Measurements from ENCODE around the gene MED17. TPM values are rescaled to one million over a fixed set of nuclear protein-coding genes. Genes with fewer than 3 reads are reported as not detected.

The MED17 gene
- polyA plus RNA-seq, 1 of the 3 experiments (the other 2 are of a cell fraction) = 19.3 TPM

DNA sequence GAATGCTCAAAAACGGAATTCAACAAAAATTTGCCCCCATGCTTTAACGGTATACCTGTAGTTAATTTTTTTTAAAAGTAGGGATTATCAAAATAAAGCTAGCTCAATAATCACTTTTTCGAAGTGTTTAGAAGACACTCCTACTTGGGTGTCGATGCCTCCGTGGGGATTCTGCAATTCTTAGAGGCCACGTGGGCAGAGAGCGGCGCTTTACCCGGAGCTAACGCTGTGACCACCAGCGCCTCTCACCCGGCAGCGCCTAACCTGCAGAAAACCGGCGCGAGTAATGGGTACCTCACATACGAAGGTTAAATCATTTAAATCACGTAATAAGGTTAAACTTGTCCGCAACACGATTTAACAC is 43.4 kb upstream of the MED17 start (continued):
- TF ChIP-seq, protein P1, sequence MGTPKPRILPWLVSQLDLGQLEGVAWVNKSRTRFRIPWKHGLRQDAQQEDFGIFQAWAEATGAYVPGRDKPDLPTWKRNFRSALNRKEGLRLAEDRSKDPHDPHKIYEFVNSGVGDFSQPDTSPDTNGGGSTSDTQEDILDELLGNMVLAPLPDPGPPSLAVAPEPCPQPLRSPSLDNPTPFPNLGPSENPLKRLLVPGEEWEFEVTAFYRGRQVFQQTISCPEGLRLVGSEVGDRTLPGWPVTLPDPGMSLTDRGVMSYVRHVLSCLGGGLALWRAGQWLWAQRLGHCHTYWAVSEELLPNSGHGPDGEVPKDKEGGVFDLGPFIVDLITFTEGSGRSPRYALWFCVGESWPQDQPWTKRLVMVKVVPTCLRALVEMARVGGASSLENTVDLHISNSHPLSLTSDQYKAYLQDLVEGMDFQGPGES (IDR thresholded peaks at IDR 0.05; ENCODE audit: low read depth, low read length) = no peak
- no peak for TF ChIP-seq SMC3 (IDR thresholded peaks at IDR 0.05; ENCODE audit: low read depth, low read length)
- TF ChIP-seq, protein P2, sequence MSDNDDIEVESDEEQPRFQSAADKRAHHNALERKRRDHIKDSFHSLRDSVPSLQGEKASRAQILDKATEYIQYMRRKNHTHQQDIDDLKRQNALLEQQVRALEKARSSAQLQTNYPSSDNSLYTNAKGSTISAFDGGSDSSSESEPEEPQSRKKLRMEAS (IDR thresholded peaks at IDR 0.05; ENCODE audit: low read depth) = peak; percentile 95
- TF ChIP-seq NRF1 (IDR thresholded peaks at IDR 0.05; ENCODE audit: low read depth, low read length) = no peak
- TF ChIP-seq TAF1 (IDR thresholded peaks at IDR 0.05; ENCODE audit: borderline replicate concordance, low read depth, low read length) = no peak
- TF ChIP-seq, protein P3, sequence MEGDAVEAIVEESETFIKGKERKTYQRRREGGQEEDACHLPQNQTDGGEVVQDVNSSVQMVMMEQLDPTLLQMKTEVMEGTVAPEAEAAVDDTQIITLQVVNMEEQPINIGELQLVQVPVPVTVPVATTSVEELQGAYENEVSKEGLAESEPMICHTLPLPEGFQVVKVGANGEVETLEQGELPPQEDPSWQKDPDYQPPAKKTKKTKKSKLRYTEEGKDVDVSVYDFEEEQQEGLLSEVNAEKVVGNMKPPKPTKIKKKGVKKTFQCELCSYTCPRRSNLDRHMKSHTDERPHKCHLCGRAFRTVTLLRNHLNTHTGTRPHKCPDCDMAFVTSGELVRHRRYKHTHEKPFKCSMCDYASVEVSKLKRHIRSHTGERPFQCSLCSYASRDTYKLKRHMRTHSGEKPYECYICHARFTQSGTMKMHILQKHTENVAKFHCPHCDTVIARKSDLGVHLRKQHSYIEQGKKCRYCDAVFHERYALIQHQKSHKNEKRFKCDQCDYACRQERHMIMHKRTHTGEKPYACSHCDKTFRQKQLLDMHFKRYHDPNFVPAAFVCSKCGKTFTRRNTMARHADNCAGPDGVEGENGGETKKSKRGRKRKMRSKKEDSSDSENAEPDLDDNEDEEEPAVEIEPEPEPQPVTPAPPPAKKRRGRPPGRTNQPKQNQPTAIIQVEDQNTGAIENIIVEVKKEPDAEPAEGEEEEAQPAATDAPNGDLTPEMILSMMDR (IDR thresholded peaks at IDR 0.05) = no peak; the same call in 1 of the 2 replicates

DNA sequence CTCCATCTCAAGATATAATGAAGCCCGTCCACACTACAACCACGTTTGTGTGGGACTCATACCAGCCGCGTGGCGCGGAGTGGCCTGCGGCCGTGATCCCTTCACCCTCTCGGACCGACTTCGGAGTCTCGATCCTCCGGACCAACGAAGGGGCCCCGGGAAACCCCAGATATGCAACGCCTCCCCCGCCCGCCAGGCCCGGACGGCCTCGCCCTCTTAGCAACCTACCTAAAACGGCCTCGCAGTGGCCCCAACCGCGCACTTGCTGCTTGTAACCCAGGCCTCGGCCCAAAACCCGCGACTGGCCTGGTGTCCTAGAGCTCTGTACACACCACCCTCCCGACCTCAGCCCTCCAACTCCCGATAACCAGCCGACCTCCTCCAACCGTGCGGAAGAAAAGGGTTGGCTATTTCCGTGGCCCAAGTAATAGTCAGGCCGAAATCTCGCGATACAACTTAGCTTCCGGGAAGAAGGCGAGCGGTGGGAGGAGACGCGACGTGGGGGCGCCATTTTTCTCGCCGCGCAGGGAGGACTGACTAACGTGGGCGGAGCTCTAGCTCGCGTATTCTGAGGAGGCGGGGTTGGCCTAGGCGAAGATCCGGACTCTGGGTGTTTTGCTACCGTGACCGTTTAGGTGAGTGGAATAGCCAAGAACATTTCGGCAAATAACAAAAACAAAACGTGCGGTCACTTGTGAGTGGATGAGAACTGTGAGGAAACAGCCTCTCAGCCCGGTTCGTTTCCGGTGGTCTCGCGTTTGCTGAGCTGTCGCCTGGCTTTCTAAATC is 42.8 kb upstream of the MED17 start, which contains the start of the genes C11orf54 and TAF1D:
TSS of gene C11orf54 (plus strand) at position 579 of the 788 bp plus-strand sequence. CDS start 5,722 bp downstream, outside the sequence.
TSS of gene TAF1D (minus strand) at position 402 of the 788 bp plus-strand sequence. CDS start 2,191 bp downstream, outside the sequence.
- WGBS (ENCODE audit: low lambda C conversion rate) = 1% methylated on average over 58 of the region's 65 CpGs
- no peaks in the 10 kb centered on the region for H3K9me3 ChIP-seq
- H3F3A ChIP-seq (replicated peaks; ENCODE audit: insufficient read depth) = peaks cover 26% of the 10 kb centered on the region
- H3K27ac ChIP-seq (ENCODE audit: low read depth in 2 of 2, low read length in 1 of 2) = peak within 1 kb of the TSS; percentile 93 to 96
- peak within 1 kb of the TSS; percentile 98 for H3K9ac ChIP-seq
- H3K4me1 ChIP-seq (ENCODE audit: control insufficient read depth in 1 of 2, insufficient read depth in 2 of 2, low read depth in 1 of 2, low read length in 1 of 2) = peaks cover 8 to 19% of the 10 kb centered on the region in 2 experiments; a peak in 3 of 4 replicates
- H3K4me3 ChIP-seq (ENCODE audit: low read depth in 2 of 2, low read length in 1 of 2) = peak within 1 kb of the TSS; percentile 94 to 95
- peaks cover 37 to 49% of the 10 kb centered on the region in 2 experiments for H3K36me3 ChIP-seq (replicated peaks in 1 of 2; ENCODE audit: control insufficient read depth in 1 of 2, insufficient read depth in 2 of 2, low read length in 1 of 2)
- peak within 1 kb of the TSS; percentile 88 for H3K4me2 ChIP-seq
- ChIA-PET POLR2A (interaction anchor here (0.6 to 3.3 kb wide), 17 partner anchors 9 to 1027 kb away, joined by 3 to 72 read pairs (median 3); partner anchors contain the start of genes AMOTL1, CEP295, MED17 and VSTM5), CTCF (interaction anchor here (0.6 to 1.8 kb wide), 4 partner anchors 11 to 507 kb away, joined by 3 to 5 read pairs (median 4); partner anchors contain the start of gene MED17)
- peaks cover 42% of the 10 kb centered on the region for H4K20me1 ChIP-seq (ENCODE audit: insufficient read depth)
- peak; percentile 94 for DNase-seq
- H3K27me3 ChIP-seq (ENCODE audit: insufficient read depth) = no peaks in the 10 kb centered on the region
- no peaks in the 10 kb centered on the region for H3K9me2 ChIP-seq
- H3K79me2 ChIP-seq (ENCODE audit: insufficient read depth) = peaks cover 65% of the 10 kb centered on the region
- peak within 1 kb of the TSS; percentile 80 for H2AFZ ChIP-seq (ENCODE audit: low read depth)
- TF ChIP-seq, protein P4, sequence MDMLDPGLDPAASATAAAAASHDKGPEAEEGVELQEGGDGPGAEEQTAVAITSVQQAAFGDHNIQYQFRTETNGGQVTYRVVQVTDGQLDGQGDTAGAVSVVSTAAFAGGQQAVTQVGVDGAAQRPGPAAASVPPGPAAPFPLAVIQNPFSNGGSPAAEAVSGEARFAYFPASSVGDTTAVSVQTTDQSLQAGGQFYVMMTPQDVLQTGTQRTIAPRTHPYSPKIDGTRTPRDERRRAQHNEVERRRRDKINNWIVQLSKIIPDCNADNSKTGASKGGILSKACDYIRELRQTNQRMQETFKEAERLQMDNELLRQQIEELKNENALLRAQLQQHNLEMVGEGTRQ (IDR thresholded peaks at IDR 0.05; ENCODE audit: borderline replicate concordance, low read depth, low read length) = no peak
- TF ChIP-seq TCF12 (IDR thresholded peaks at IDR 0.05) = peak; percentile 24; the same call in 1 of the 2 replicates
- TF ChIP-seq NFIC (IDR thresholded peaks at IDR 0.05; ENCODE audit: borderline replicate concordance) = no peak
- TF ChIP-seq TEAD4 (IDR thresholded peaks at IDR 0.05; ENCODE audit: borderline replicate concordance, insufficient read depth) = no peak
- TF ChIP-seq, protein P5, sequence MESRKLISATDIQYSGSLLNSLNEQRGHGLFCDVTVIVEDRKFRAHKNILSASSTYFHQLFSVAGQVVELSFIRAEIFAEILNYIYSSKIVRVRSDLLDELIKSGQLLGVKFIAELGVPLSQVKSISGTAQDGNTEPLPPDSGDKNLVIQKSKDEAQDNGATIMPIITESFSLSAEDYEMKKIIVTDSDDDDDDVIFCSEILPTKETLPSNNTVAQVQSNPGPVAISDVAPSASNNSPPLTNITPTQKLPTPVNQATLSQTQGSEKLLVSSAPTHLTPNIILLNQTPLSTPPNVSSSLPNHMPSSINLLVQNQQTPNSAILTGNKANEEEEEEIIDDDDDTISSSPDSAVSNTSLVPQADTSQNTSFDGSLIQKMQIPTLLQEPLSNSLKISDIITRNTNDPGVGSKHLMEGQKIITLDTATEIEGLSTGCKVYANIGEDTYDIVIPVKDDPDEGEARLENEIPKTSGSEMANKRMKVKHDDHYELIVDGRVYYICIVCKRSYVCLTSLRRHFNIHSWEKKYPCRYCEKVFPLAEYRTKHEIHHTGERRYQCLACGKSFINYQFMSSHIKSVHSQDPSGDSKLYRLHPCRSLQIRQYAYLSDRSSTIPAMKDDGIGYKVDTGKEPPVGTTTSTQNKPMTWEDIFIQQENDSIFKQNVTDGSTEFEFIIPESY (IDR thresholded peaks at IDR 0.05; ENCODE audit: borderline replicate concordance, low read depth) = peak; percentile 98
- peak; percentile 94 for TF ChIP-seq ELF1 (IDR thresholded peaks at IDR 0.05)
- no peak for TF ChIP-seq SMC3 (IDR thresholded peaks at IDR 0.05; ENCODE audit: low read depth, low read length)
- no peak for TF ChIP-seq RXRA (IDR thresholded peaks at IDR 0.05; ENCODE audit: borderline replicate concordance, low read depth)
- peak; percentile 90 for TF ChIP-seq YY1 (IDR thresholded peaks at IDR 0.05; ENCODE audit: low read depth)
- TF ChIP-seq, protein P6, sequence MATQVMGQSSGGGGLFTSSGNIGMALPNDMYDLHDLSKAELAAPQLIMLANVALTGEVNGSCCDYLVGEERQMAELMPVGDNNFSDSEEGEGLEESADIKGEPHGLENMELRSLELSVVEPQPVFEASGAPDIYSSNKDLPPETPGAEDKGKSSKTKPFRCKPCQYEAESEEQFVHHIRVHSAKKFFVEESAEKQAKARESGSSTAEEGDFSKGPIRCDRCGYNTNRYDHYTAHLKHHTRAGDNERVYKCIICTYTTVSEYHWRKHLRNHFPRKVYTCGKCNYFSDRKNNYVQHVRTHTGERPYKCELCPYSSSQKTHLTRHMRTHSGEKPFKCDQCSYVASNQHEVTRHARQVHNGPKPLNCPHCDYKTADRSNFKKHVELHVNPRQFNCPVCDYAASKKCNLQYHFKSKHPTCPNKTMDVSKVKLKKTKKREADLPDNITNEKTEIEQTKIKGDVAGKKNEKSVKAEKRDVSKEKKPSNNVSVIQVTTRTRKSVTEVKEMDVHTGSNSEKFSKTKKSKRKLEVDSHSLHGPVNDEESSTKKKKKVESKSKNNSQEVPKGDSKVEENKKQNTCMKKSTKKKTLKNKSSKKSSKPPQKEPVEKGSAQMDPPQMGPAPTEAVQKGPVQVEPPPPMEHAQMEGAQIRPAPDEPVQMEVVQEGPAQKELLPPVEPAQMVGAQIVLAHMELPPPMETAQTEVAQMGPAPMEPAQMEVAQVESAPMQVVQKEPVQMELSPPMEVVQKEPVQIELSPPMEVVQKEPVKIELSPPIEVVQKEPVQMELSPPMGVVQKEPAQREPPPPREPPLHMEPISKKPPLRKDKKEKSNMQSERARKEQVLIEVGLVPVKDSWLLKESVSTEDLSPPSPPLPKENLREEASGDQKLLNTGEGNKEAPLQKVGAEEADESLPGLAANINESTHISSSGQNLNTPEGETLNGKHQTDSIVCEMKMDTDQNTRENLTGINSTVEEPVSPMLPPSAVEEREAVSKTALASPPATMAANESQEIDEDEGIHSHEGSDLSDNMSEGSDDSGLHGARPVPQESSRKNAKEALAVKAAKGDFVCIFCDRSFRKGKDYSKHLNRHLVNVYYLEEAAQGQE (IDR thresholded peaks at IDR 0.05; ENCODE audit: low read depth, low read length) = 0 out of 2 replicates have a peak, but pooled peaks have one; percentile 36
- TF ChIP-seq FOXJ3 (CRISPR knock-in tag; IDR thresholded peaks at IDR 0.05) = no peak
- TF ChIP-seq GABPA (IDR thresholded peaks at IDR 0.05; ENCODE audit: low read depth) = peak; percentile 75
- no peak for TF ChIP-seq RAD21 (IDR thresholded peaks at IDR 0.05; ENCODE audit: low read length)
